GM12864 (cell line): Measurements from ENCODE around the gene KDM4D.

Source experiments
- DNase-seq: peaks from one replicate; pipeline ENCODE4 v3.0.0-alpha.2; 2011; ENCODE audit warnings: low read depth
- H3K4me3 ChIP-seq: 2 replicates; pipeline ENCODE4 v1.5.1; 2011; ENCODE audit warnings: mild to moderate bottlenecking, low read depth, low read length, control low read depth
- TF ChIP-seq, protein P1 (sequence below): IDR thresholded peaks from 2 replicates; pipeline ENCODE4 v1.5.1; 2011; ENCODE audit warnings: low read depth, mild to moderate bottlenecking, moderate library complexity, low read length, control low read depth, inconsistent platforms; ENCODE audit errors: missing control alignments

Gene KDM4D

DNA sequence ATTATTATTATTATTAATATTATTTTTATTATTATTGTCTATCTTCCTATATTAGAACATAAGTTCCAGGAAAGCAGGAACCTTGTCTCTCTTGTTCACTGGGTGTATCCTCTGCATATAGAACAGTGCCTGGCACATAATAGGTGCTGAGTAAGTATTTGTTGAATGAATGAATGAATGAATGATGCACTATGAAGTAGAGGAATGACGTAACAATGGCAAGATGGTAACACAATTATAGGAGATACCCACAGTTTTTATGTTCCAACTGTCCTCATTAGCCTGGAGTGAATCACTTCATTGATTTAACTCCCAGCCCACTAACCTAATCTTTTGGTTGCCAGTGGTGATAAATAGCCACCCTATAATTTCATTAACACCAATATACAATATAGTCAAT is 2.1 kb downstream of the KDM4D start:
- TF ChIP-seq, protein P1, sequence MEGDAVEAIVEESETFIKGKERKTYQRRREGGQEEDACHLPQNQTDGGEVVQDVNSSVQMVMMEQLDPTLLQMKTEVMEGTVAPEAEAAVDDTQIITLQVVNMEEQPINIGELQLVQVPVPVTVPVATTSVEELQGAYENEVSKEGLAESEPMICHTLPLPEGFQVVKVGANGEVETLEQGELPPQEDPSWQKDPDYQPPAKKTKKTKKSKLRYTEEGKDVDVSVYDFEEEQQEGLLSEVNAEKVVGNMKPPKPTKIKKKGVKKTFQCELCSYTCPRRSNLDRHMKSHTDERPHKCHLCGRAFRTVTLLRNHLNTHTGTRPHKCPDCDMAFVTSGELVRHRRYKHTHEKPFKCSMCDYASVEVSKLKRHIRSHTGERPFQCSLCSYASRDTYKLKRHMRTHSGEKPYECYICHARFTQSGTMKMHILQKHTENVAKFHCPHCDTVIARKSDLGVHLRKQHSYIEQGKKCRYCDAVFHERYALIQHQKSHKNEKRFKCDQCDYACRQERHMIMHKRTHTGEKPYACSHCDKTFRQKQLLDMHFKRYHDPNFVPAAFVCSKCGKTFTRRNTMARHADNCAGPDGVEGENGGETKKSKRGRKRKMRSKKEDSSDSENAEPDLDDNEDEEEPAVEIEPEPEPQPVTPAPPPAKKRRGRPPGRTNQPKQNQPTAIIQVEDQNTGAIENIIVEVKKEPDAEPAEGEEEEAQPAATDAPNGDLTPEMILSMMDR, result no peak
- DNase-seq, result no peak
- no peak overlapping the region for H3K4me3 ChIP-seq

GRCh38 chr11:94987378-94987777 is 13.9 kb downstream of the KDM4D start:
- DNase-seq, result no peak
- TF ChIP-seq, protein P1, result no peak
- H3K4me3 ChIP-seq, result no peak overlapping the region

DNA sequence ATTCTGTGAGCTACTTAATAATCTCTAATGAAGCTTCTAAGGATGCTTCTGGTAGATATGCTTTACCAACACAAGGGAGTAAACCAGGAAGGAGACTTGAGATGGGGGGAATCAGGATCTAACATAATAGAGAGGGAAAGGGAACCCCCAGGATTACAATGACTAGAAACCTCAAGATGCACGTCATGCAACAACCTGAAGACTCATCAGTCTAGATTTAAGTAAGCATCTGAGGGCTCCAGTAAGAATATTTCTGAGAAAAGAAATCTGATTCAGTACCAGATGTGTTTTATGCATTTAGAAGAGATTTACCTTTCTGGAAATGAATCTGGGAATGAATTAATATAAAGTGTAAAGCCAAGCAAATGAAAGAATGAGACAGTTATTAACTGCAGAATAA is 15.2 kb downstream of the KDM4D start:
- TF ChIP-seq, protein P1, result no peak
- DNase-seq, result no peak
- H3K4me3 ChIP-seq, result no peak overlapping the region

GRCh38 chr11:94993400-94993943 is 20.0 kb downstream of the KDM4D start:
- no peak for DNase-seq
- TF ChIP-seq, protein P1, result no peak
- no peak overlapping the region for H3K4me3 ChIP-seq

GRCh38 chr11:94997437-94997836 is 23.9 kb downstream of the KDM4D start:
- no peak for DNase-seq
- TF ChIP-seq, protein P1, result peak; percentile 13
- no peak overlapping the region for H3K4me3 ChIP-seq

- TF ChIP-seq, protein P1, result no peak
- no peak for DNase-seq
- H3K4me3 ChIP-seq, result no peak overlapping the region
These were observed 24.8 kb downstream of the KDM4D start for GRCh38 chr11:94998285-94998684.

- no peak for DNase-seq
- H3K4me3 ChIP-seq, result no peak overlapping the region
- TF ChIP-seq, protein P1, result no peak
These were observed 30.2 kb downstream of the KDM4D start for GRCh38 chr11:95003716-95004115.
